Measurements from ENCODE around the gene TOR3A. TPM values are rescaled to one million over a fixed set of nuclear protein-coding genes. Genes with fewer than 3 reads are reported as not detected.

TOR3A gene
- total and polyA plus RNA-seq, 2 of the 13 experiments (the other 11 are each of a cell fraction or from before 2014, with no cell fraction given): 14.7 to 28.4 TPM

GRCh38 chr1:179128520-179128919 is 46.6 kb downstream of the TOR3A start:
- ATAC-seq: no peak
- H3K36me3 ChIP-seq (replicated peaks in 1 of 2; ENCODE audit: control insufficient read depth in 1 of 2, insufficient read depth in 2 of 2, low read length in 2 of 2): peaks cover 5 to 32% of the 10 kb centered on the region in 2 experiments; a peak in 3 of 5 replicates
- no peaks in the 10 kb centered on the region for H4K20me1 ChIP-seq (ENCODE audit: insufficient read depth, low read length)
- H3K4me1 ChIP-seq (ENCODE audit: insufficient read depth, low read length): peaks cover 15% of the 10 kb centered on the region
- H2AFZ ChIP-seq (ENCODE audit: low read length): no peak overlapping the region
- POLR2A ChIA-PET: no interaction called here
- CTCF ChIA-PET (ENCODE audit: low intra/inter-chr PET ratio, low total read pairs): no interaction called here
- H3K4me3 ChIP-seq (replicated peaks in 1 of 3; ENCODE audit: insufficient read depth in 1 of 3, low read depth in 2 of 3, low read length in 3 of 3): no peak overlapping the region
- WGBS (ENCODE audit: low lambda C conversion rate): 98% methylated on average over 4 of the region's 4 CpGs
- no peak overlapping the region for H3K4me2 ChIP-seq (ENCODE audit: low read depth, low read length)
- H3K27me3 ChIP-seq (ENCODE audit: control insufficient read depth in 1 of 2, insufficient read depth in 2 of 2, low read length in 2 of 2): no peaks in the 10 kb centered on the region
- H3K27ac ChIP-seq (ENCODE audit: extremely low read length, insufficient read depth, low read length): no peak overlapping the region
- no TSS peak for BruUV-seq (replicated peaks)
- in situ Hi-C loops (cut with HindIII; ENCODE audit: extremely low pct_ligation_motif_present, low pct_unique_long_range_greater_than_20kb) (loop anchor here (10.0 kb wide), 1 partner anchor 166 kb away; the partner anchor contains the start of gene SOAT1), intact Hi-C loops (cut with micrococcal nuclease; ENCODE audit: unreplicated experiment) (loop anchor here (2.0 kb wide), 1 partner anchor 38 kb away; no protein-coding TSS in a partner anchor)
- no peak overlapping the region for H3K9ac ChIP-seq (ENCODE audit: insufficient read depth, low read depth, low read length)
- peaks cover 3% of the 10 kb centered on the region for H3K79me2 ChIP-seq (ENCODE audit: insufficient read depth, low read length)
- TF ChIP-seq ZBTB33 (CRISPR knock-in tag; IDR thresholded peaks at IDR 0.05): peak; percentile 84
- TF ChIP-seq ZNF547 (CRISPR knock-in tag; IDR thresholded peaks at IDR 0.05): no peak
- TF ChIP-seq SATB2 (CRISPR knock-in tag; IDR thresholded peaks at IDR 0.05): no peak
- no peak for FAIRE-seq
- H3K9me3 ChIP-seq (ENCODE audit: low read length): no peaks in the 10 kb centered on the region
- no peak for DNase-seq (ENCODE audit: low spot score)

- CTCF ChIA-PET (ENCODE audit: low intra/inter-chr PET ratio, low total read pairs): no interaction called here
These were observed 48.0 kb downstream of the TOR3A start for GRCh38 chr1:179129702-179130473.

More at GRCh38 chr1:179129702-179130473, 48.0 kb downstream of the TOR3A start:
- H3K4me1 ChIP-seq (ENCODE audit: insufficient read depth, low read length): peaks cover 15% of the 10 kb centered on the region
- H3K4me2 ChIP-seq (ENCODE audit: low read depth, low read length): no peak overlapping the region; the same call in 1 of the 2 replicates
- POLR2A ChIA-PET: no interaction called here
- H3K36me3 ChIP-seq (replicated peaks in 1 of 2; ENCODE audit: control insufficient read depth in 1 of 2, insufficient read depth in 2 of 2, low read length in 2 of 2): peaks cover 5 to 32% of the 10 kb centered on the region in 2 experiments; a peak in 3 of 5 replicates
- ATAC-seq (peak; percentile 57; the same call in 2 of the 3 replicates), DNase-seq (ENCODE audit: low spot score) (no peak), FAIRE-seq (no peak)
- no peak overlapping the region for H2AFZ ChIP-seq (ENCODE audit: low read length)
- no peaks in the 10 kb centered on the region for H4K20me1 ChIP-seq (ENCODE audit: insufficient read depth, low read length)
- WGBS (ENCODE audit: low lambda C conversion rate): 94% methylated on average over 10 of the region's 10 CpGs
- H3K4me3 ChIP-seq (replicated peaks in 1 of 3; ENCODE audit: insufficient read depth in 1 of 3, low read depth in 2 of 3, low read length in 3 of 3): no peak overlapping the region
- TF ChIP-seq SCMH1 (CRISPR knock-in tag; IDR thresholded peaks at IDR 0.05; ENCODE audit: borderline replicate concordance): no peak
- peak; percentile 14; the same call in 1 of the 2 replicates for TF ChIP-seq ZNF687 (CRISPR knock-in tag; IDR thresholded peaks at IDR 0.05)
- H3K27me3 ChIP-seq (ENCODE audit: control insufficient read depth in 1 of 2, insufficient read depth in 2 of 2, low read length in 2 of 2): no peaks in the 10 kb centered on the region
- in situ Hi-C loops (cut with HindIII; ENCODE audit: extremely low pct_ligation_motif_present, low pct_unique_long_range_greater_than_20kb): loop anchor here (10.0 kb wide), 1 partner anchor 165 kb away; the partner anchor contains the start of gene SOAT1
- BruUV-seq (replicated peaks): no TSS peak
- no peaks in the 10 kb centered on the region for H3K9me3 ChIP-seq (ENCODE audit: low read length)
- no peak overlapping the region for H3K9ac ChIP-seq (ENCODE audit: insufficient read depth, low read depth, low read length)
- H3K27ac ChIP-seq (ENCODE audit: extremely low read length, insufficient read depth, low read length): no peak overlapping the region
- intact Hi-C loops (cut with micrococcal nuclease; ENCODE audit: unreplicated experiment): loop anchor here (2.0 kb wide), 1 partner anchor 39 kb away; no protein-coding TSS in a partner anchor
- peaks cover 3% of the 10 kb centered on the region for H3K79me2 ChIP-seq (ENCODE audit: insufficient read depth, low read length)

All from HepG2 (cell line).